HEK293T (cell line): ENCODE measurements around the gene CCDC24.

Experiments
- FOXM1 ChIP-seq: fragments of 450-650 bp; IDR thresholded peaks from 2 replicates; pipeline ENCODE4 v1.6.1; 2017; ENCODE audit warnings: mild to moderate bottlenecking, borderline replicate concordance
- SP1 ChIP-seq: fragments of 450-650 bp; IDR thresholded peaks from 2 replicates; pipeline ENCODE4 v1.6.1; 2017
- TF ChIP-seq, protein P1 (sequence below): fragments of 450-650 bp; IDR thresholded peaks from 2 replicates; pipeline ENCODE4 v1.6.1; 2016

DNA sequence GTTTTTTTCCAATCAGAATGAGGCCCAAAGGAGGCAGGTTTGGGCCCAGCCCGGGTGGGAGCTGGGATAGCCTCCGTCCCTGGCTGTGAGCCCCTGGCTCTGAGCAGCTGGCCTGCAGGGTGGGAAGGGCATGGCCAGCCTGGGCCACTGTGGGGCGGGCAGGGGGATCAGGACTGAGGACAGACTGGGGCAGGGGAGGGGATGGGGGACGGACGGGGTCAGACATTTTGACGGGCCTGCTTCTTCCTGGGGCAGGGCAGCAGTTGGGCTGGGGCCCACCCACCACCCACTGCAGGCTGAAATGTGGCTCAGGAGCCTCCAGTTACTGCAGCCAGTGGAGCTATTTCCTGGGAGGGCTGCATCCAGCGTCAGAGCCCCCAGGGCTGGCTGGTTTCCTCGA is 42.4 kb downstream of the CCDC24 start:
- TF ChIP-seq FOXM1 (no peak), SP1 (no peak)
- TF ChIP-seq, protein P1, sequence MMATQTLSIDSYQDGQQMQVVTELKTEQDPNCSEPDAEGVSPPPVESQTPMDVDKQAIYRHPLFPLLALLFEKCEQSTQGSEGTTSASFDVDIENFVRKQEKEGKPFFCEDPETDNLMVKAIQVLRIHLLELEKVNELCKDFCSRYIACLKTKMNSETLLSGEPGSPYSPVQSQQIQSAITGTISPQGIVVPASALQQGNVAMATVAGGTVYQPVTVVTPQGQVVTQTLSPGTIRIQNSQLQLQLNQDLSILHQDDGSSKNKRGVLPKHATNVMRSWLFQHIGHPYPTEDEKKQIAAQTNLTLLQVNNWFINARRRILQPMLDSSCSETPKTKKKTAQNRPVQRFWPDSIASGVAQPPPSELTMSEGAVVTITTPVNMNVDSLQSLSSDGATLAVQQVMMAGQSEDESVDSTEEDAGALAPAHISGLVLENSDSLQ = no peak
